HCT116 (cell line): Measurements from ENCODE around the gene OVAAL.

ENCODE experiments used
- EGR1 ChIP-seq: IDR thresholded peaks from 2 replicates; pipeline ENCODE4 v1.6.1; 2012; ENCODE audit warnings: low read depth
- ELF1 ChIP-seq: IDR thresholded peaks from 2 replicates; pipeline ENCODE4 v1.6.1; 2012; ENCODE audit warnings: low read depth, borderline replicate concordance
- EZH2 ChIP-seq: fragments of 200-600 bp; sonication (generic); IDR thresholded peaks from 2 replicates; pipeline ENCODE4 v1.6.1; 2017; ENCODE audit warnings: antibody characterized with exemption, mixed run types
- EZH2phosphoT487 ChIP-seq: fragments of 200-600 bp; IDR thresholded peaks from 2 replicates; pipeline ENCODE4 v1.6.1; 2018; ENCODE audit warnings: antibody characterized with exemption, borderline replicate concordance
- JUND ChIP-seq: IDR thresholded peaks from 2 replicates; pipeline ENCODE4 v1.6.1; 2012
- POLR2A ChIP-seq: IDR thresholded peaks from 2 replicates; pipeline ENCODE4 v1.7.0; 2011; ENCODE audit warnings: borderline replicate concordance; ENCODE audit not compliant: insufficient read depth, insufficient read length; ENCODE audit errors: extremely low read depth
- POLR2AphosphoS5 ChIP-seq: IDR thresholded peaks from 2 replicates; pipeline ENCODE4 v1.6.1; 2011; ENCODE audit warnings: mild to moderate bottlenecking, low read depth, low read length, moderate library complexity
- RAD21 ChIP-seq: IDR thresholded peaks from 2 replicates; pipeline ENCODE4 v1.6.1; 2012; ENCODE audit warnings: low read depth, mild to moderate bottlenecking
- TCF7L2 ChIP-seq: IDR thresholded peaks from 2 replicates; pipeline ENCODE4 v1.7.0; 2011; ENCODE audit warnings: borderline replicate concordance, inconsistent platforms; ENCODE audit not compliant: insufficient read depth, insufficient read length; ENCODE audit errors: extremely low read depth
- ZBTB33 ChIP-seq: IDR thresholded peaks from 2 replicates; pipeline ENCODE4 v1.6.1; 2011; ENCODE audit warnings: mild to moderate bottlenecking, low read length, moderate library complexity; ENCODE audit not compliant: insufficient replicate concordance; ENCODE audit errors: extremely low read depth
- ZFX ChIP-seq: fragments of 450-650 bp; IDR thresholded peaks from 2 replicates; pipeline ENCODE4 v1.6.1; 2017
- TF ChIP-seq, protein P1 (sequence below), 3 experiments: fragments of 200-600 bp in 1 of 3; sonication (generic) in 1 of 3; IDR thresholded peaks in 2 of 3; conservative IDR thresholded peaks in 1 of 3; 2 replicates each; pipeline ENCODE4 v1.5.1; 2012 to 2017; ENCODE audit warnings: low read depth in 2 of 3, low read length in 2 of 3, antibody characterized with exemption in 1 of 3, borderline replicate concordance in 1 of 3, control low read depth in 1 of 3, mild to moderate bottlenecking in 1 of 3, mixed read lengths in 1 of 3, mixed run types in 1 of 3, moderate library complexity in 1 of 3; ENCODE audit not compliant: insufficient read depth in 1 of 3

GRCh38 chr1:180588121-180588520 is 29.4 kb downstream of the OVAAL start:
- TF ChIP-seq EZH2 (no peak), EGR1 (no peak), RAD21 (no peak), EZH2phosphoT487 (no peak), POLR2A (no peak), POLR2AphosphoS5 (no peak), ZBTB33 (no peak), ZFX (no peak), JUND (no peak), TCF7L2 (no peak), ELF1 (no peak)
- TF ChIP-seq, protein P1, sequence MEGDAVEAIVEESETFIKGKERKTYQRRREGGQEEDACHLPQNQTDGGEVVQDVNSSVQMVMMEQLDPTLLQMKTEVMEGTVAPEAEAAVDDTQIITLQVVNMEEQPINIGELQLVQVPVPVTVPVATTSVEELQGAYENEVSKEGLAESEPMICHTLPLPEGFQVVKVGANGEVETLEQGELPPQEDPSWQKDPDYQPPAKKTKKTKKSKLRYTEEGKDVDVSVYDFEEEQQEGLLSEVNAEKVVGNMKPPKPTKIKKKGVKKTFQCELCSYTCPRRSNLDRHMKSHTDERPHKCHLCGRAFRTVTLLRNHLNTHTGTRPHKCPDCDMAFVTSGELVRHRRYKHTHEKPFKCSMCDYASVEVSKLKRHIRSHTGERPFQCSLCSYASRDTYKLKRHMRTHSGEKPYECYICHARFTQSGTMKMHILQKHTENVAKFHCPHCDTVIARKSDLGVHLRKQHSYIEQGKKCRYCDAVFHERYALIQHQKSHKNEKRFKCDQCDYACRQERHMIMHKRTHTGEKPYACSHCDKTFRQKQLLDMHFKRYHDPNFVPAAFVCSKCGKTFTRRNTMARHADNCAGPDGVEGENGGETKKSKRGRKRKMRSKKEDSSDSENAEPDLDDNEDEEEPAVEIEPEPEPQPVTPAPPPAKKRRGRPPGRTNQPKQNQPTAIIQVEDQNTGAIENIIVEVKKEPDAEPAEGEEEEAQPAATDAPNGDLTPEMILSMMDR (IDR thresholded peaks at IDR 0.05 in 2 of 3, conservative IDR thresholded peaks at IDR 0.05 in 1 of 3; ENCODE audit: borderline replicate concordance in 1 of 3, insufficient read depth in 1 of 3, low read depth in 2 of 3, low read length in 2 of 3), result no peak
